HG03097 (cell line): Measurements from ENCODE around the gene PYY.

Source experiments
- ATAC-seq: cut with Tn5 transposase; IDR thresholded peaks from one replicate; pipeline ENCODE4 v1.9.1; 2021; ENCODE audit not compliant: unreplicated experiment, low FRiP score

PYY gene

DNA sequence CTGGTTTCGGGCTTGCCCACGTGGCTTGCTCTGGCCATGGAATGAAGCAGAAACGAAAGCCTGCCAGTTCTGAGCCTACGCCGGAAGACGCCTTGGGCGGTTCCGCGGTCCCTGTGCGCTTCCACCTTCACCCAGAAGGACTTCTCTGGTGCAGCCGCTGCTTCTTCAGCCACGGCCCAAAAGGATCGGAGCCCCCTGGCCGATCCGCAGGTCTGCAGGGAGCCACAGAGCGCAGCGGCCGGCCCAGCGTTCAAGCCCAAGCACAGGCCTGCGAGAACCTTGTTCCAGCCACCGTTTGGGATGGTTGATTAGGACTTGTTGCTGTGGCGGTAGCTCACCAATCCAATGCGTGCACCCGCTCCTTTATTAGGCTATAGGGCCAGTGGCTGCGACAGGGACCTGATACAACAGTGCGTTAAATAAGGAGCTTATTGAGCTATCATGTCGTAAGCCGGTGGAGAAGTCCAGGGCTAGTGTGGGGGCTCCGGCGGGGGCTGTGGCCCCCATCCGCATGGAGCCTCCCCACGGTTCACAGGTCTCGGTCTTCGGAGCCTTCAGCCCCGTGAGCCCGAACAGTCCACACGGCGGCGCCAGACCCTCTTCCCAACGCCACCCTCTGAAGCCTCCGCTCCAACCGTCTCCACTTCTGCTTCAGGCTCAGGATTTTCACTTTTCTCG is 36.3 kb downstream of the PYY start:
- no peak for ATAC-seq

DNA sequence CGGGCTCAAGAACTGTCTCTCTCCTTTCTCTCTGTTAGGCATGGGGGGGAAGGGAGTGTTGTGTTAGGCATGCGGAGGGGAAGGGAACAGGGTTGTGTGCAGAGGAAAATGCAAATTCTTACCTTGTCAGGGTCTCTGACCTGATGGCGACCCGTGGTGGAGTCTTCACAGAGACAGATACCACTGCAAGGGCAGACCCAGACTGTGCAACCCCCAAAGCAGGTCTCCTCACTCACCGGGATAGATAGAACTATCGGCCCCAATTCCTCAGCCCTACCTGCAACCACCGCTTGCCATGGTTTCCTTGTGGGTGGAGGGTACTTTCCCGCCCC is 36.8 kb downstream of the PYY start:
- ATAC-seq = no peak

DNA sequence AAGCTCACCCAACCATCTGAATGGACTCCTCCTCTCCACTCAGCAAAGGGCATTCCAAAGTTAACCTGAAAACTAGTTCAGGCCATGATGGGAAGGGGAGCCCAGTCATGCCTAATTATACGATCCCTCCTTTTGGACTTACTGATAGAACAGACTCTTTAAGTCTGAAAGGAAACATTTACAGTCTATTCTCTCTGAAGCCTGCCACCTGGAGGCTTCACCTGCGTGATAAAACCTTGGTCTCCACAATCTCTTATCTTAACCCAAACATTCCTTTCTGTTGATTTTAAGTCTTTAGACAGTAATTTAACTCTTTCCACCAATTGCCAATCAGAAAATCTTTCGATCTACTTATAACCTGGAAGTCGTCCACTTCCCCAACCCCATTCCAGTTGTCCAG is 37.4 kb downstream of the PYY start:
- no peak for ATAC-seq

DNA sequence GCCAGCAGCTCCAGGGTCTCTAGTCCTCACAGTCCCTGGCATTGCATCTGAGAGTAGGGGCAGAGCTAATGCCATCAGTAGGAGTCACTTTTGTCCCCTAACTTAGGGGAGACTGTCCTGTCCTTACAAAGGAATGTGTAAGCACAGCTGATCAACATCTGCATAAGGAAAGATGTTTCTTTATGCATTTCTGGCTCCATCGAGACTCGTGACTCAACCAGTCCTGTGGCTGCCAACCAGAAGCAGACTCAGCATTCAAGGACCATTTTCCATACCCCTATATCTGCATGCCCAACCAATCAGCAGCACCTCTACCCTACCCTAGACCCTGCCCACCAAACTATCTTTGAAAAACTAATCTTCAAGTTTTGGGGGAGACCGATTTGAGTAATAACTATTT is 38.2 kb downstream of the PYY start:
- no peak for ATAC-seq

DNA sequence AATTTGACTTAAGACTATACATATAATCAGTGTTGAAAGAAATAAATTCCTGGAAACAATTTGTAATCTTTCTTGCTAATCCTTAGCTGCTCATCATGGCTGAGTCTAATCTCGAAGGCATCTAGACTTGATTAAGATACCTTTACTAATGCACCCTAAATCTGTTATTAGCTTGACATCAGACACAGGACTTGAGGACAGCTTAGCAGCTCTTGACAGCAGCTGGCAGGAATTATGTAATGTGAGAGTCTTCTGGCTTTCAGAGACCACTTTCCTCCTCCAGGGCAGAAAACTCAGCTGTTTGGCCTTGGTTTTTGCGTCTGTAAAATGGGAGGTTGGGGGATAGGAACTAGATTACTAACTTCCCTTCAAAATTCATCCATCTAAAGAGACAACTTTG is 39.3 kb downstream of the PYY start:
- no peak for ATAC-seq

DNA sequence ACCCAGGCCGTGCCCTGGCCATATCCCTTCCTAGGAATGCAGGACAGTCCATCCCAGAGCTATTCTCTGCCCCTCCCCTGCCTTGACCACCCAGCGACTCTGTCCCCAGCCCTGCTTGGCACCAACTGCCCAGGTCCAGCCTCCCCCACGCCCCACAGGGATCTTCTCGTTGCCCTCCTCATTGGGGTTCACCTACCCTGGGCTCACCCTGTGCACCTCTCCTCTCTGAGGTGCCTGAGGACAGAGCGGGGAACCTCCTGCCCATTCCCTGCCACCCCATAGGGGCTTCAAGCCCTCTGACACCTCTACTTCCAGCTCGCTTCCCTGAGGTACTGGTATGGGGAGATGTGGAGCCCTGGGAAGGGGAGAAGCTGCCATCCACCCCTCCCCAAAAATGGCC is 40.2 kb downstream of the PYY start:
- ATAC-seq = no peak

DNA sequence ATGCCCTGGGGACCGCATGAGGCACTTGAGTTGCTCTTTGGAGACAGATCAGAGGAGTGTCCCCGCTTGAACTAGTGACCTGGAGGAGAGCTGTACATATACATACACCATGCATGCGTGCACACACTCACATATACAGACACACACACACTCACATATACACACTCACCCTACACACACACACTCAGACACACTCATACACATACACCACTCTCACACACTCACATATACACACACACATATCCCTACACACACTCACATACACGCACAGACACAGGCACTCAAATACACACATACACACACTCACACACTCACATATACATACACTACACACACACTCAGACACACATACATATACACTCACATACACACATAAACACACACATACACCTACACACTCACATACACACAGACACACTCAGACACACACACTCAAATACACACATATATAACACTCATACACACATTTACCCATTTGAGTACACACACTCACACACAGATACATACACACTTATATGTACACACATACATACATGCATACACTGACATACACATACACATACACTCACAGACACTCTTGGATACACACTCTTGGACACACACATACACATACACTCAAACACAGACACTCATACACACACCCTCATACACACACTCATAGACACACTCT is 41.0 kb downstream of the PYY start:
- no peak for ATAC-seq

DNA sequence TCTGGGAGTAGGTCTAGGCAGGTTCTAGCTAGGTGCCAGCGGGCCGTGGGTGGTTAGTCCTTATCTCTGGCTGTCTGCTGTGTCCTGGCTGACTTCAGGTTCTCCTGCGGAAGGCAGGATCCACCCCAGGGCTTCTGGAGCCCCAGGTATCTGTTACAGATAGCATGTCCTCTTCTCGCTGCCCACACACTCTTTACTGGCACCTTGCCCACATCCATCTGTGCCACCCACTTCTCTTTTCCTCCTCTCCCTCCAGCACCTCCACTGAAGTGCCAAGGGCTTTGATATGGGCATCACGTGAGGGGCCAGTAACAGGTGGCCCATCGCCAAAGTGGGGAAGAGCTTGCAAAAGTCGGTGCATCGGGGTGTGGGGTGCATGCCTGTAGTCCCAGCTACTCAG is 41.8 kb downstream of the PYY start:
- no peak for ATAC-seq

DNA sequence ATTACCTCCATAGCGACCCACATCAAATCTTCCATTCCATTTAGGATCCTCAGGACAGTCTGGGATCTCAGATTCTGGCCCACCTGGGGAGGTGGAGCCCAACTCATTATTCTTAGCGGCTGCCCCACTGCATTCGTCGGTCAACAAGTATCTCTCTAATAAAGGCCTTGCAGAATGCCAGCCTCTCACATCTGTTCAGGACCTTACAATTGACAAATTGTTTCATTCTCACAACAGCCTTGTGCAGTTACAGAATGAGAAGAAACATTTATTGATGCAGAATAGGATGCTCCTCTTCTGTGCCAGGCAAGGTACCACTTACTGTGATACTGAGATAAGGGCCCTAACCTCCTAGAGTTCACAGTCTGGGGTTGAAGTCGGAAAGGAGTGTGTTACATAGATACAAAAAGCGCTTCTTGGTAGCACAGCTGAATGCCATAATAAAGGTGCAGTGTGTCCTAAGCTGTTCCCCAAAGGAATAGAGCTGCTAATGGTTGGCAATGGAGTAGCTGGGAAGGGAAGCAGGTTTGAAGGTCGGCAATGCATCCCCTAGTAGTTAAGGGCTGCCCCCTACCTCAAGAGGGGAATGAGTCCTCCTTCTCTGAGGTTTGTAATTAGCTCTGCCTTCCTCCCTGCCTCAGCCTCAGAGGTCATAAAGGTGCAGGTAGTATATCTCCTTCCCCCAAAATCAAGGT is 44.1 kb downstream of the PYY start:
- ATAC-seq = no peak

DNA sequence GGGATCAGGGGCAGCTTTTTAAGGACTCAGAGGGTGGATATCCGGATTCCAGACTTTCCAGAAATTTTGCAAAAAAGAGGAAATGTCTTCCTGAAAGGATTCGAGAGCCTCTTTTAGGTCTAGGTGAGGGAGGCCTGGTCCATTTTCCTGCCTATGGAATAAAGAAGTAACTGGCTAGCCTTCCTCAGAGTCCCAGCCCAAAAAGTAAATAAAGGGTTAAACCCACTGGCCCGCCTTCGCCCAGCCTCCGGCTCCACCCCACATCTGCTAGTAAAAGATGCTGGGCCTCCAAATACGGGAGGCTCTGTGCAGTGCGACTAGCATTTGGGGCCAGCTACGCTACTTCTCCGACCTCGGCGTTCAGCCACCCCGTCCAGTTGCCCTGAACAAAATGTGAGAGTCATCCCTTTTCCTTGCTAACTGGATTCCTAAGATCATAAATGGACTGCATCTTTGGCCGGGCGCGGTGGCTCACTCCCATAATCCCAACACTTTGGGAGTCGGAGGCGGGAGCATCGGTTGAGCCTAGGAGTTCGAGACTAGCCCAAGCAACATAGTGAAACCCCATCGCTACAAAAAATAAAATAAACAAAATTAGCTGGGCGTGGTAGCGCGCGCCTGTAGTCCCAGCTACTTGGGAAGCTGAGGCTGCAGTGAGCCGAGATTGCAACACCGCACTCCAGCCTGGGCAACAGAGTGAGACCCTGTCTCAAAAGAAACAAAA is 45.6 kb downstream of the PYY start:
- ATAC-seq = no peak

DNA sequence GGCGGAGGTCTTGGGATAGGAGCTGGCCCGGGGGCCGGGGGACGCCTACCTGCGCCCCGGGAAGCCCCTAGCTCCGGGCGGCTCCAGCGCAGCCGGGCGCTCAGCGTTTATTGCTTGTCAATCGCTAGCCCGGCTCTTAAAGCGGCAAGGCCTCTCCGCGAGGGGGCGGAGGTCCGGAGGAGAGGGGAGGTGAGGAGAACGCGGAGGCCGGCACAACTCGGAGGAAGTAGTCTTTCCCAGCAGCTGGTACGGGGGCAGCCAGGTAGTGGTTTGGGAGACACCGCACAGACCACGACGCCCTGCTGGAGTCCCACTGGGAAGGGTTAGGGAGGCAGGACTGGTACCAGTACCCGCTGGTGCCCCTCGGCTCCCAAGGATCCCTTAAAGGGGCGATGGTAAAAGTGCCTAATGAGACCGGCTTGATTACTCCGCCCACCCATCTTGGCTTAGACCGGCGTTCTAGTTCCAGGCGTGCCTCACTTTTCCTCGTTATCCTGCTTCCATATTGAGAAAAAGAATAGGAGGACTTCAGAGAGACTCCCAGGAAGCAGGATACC is 46.2 kb downstream of the PYY start, which contains the start of gene MPP2:
TSS of gene MPP2 (minus strand) at position 112 of the 557 bp plus-strand sequence. CDS start 3,076 bp downstream, outside the sequence.
- ATAC-seq = no peak

DNA sequence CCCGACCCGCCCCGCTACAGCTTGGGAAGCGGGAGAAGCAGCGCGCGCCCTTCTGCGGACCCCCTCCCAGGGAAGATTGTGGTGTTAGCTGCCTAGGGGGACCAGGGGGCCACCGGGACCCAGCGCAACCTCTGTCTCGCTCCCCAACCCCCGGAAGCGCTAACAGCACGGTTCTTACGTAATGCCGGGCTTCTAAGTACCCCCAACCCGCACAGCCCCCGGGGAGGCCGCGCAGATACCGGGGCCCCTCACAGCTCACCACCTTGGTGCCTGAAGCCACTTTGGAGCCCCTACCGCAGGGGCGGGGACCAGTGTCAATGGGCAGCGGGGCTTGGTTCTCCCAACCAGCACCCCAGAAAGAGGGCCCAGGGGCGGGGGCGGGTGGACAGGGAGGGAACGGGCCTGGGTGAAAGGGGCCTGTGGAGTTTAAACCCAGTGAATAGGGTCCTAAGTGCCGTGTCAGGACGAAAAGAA is 46.8 kb downstream of the PYY start:
- ATAC-seq = no peak

DNA sequence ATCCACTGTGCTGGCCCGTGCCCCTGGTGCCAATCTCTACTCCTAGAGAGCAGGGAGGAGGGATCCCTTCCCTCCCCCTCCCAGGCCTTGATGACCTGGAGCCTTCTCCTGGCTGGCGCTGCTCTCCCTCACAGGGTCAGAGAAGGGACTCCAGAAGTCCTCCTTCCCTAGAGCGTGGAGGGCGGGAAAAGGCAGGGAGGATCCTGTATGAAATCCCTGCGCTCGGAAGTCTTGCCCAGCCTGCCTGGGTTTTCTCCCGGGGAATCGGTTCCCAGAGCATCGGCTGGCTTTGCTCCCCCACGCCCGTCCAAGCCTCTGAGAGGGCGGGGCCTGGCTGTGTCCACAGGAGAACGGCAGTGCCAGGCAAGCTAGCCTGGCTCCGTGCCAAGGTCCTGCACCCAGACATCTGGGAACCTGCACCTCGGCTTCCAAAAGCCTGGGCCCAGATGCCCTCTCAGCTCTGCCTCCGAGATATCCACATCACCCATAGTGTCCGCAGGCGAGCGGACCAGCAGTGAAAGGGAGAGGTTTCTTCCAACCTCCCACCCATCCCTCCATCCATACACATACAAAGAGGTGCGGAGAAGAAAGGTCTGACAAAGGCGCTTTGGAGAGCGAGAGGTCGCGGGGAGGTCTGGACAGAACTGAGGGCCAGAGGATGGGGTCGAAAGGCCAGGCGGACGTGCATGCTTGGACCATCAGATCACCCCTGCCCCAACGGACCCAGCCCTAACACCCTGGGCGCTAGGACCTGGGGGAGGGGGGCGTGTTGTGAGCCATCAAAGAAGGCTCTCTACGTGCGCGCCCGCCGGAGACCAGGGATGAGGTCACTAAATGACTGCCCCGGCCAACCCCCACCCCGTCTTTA is 47.5 kb downstream of the PYY start:
- no peak for ATAC-seq

DNA sequence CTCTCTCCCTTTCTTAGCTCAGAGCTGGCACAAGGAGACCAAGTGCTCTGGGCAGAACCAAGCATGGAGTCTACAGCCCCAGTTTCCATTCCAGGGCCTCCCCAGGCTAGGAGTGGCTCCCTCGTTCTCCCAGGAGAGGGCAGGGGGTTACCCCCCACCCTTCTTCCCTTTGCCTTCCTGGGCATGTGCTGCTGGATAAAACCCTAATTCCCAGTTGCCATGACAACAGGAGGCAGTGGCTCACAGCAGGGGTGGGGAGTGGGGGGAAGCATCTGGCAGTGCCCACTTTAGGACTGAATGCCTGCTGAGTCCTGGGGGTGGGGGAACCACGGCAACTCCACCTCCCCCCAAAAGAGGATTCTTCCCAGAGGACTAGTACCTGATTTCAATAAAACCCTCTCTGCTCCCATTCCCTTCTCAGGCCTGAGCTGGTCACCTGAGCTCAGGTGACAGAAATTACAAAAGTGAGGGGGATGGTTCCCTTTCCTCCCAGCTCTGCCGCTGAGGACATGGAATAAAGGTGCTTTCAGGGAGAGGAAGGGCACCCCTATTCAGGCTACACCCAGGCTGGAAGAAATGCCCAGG is 48.2 kb downstream of the PYY start:
- no peak for ATAC-seq
